Fibroblast of peridontal ligament (primary cell): ENCODE results near the gene IL13RA1.
"Not testable (repeated sequence)": the region's sequence is repeated elsewhere in the genome, so short reads cannot be mapped to it uniquely, and the experiment has no call there.

Experiments used
- DNase-seq: peaks from one replicate; pipeline ENCODE4 v3.0.0-alpha.2; 2010; ENCODE audit errors: extremely low read depth

Gene IL13RA1

GRCh38 chrX:118729042-118729652 is 1.7 kb downstream of the IL13RA1 start:
- DNase-seq: no peak

DNA sequence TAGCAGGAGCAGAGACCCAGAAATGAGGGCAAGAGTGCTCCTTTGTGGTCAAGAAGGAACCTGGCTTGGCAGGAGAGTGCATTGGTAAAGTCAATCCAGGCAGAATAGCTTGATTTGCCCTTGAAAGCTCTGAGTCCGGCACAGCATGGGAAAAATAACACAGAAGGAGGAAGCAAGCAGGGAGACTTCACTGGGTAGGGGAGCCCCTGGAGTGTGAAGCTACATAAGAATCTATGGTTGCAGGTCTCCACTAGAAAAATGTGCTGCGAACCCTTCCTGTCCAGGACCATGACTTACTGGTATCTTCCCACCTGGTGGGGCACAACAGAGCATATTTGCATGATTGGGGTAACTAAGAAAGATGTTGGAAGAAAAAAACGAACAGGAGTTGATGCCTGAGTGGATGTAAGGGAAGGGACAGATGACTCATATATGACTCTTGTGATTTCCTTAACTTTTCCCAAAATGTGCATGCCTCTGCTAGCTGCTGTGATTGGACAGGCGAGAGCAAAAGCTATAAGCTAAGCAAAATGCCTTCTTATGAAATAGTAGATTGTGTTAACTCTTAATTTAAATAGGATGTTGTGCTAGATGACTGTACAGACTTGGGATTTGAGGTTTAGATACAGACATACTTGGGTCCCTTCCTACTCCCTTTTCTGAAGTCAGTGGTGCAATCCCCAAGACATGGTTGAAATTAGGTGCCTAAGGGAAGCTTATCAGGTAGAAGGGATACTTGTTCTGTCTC is 3.3 kb downstream of the IL13RA1 start:
- DNase-seq: peak; percentile 87

- DNase-seq: not testable (repeated sequence)
Observed at GRCh38 chrX:118732551-118732950, 5.1 kb downstream of the IL13RA1 start.

GRCh38 chrX:118734909-118735308 is 7.5 kb downstream of the IL13RA1 start:
- no peak for DNase-seq

DNA sequence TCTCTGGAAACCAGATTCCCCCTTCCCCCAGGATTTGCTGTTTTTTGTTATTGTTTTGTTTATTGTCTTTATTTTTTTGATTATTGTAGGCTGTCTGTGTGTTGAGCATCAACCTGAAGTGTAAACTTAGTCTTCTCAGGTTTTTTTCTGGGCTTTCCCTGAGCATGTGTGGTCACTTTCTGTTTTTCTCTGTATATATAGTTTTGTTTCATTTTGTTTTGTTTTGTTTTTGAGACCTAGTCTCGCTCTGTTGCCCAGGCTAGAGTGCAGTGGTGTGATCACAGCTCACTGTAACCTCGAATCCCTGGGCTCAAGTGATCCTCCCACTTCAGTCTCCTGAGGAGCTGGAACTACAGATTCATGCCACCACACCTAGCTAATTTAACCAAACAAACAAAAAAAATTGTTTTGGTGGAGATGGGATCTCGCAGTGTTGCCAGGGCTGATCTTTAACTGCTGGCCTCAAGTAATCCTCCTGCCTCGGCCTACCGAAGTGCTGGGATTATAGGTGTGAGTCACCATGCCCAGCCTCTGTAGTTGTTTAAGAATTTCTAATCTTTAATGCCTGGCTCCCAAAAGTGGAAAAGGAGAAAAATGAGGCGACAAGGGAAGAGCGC is 9.1 kb downstream of the IL13RA1 start:
- DNase-seq: no peak

- no peak for DNase-seq
Observed at GRCh38 chrX:118739577-118739976, 12.2 kb downstream of the IL13RA1 start.

- no peak for DNase-seq
Observed at GRCh38 chrX:118740276-118740889, 13.0 kb downstream of the IL13RA1 start.

DNA sequence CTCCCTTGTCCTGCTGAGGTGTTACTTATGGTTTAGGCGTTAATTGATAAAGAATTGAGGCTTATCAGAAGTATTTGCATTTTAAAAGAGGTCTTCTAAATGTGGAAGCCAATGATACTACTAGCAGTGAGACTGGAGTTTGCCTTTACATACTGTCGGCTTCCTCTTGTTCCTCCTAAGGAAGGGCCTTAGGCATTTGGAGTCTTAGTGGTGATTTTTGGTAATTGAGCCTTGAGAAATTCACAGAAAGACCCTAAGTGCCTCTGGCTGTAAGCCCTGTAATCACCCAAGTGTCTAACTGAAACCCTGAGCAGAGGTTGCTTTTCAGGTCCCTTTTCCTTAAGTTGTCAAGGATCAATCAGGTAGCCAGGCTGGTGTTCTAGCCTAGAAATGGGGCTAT is 14.8 kb downstream of the IL13RA1 start:
- DNase-seq: no peak

DNA sequence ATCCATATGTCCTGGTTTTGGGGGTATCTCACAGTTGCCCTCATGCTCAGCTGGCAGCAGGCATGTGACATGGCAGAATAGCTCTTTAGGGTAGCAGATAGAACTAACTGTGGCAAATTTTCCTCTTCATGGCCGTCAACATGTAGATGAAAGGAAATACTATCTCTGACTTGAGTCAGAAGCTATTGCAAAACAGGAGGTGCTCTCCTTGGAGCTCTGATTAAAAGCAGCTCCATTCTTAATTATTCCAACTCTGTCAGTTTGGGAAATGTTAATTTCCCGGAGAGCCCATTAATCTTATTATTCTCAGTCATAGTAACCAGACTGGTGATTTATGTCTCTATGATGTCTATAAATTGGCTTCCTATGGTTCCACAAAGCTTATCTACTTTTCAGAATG is 18.2 kb downstream of the IL13RA1 start:
- DNase-seq: peak; percentile 46

DNA sequence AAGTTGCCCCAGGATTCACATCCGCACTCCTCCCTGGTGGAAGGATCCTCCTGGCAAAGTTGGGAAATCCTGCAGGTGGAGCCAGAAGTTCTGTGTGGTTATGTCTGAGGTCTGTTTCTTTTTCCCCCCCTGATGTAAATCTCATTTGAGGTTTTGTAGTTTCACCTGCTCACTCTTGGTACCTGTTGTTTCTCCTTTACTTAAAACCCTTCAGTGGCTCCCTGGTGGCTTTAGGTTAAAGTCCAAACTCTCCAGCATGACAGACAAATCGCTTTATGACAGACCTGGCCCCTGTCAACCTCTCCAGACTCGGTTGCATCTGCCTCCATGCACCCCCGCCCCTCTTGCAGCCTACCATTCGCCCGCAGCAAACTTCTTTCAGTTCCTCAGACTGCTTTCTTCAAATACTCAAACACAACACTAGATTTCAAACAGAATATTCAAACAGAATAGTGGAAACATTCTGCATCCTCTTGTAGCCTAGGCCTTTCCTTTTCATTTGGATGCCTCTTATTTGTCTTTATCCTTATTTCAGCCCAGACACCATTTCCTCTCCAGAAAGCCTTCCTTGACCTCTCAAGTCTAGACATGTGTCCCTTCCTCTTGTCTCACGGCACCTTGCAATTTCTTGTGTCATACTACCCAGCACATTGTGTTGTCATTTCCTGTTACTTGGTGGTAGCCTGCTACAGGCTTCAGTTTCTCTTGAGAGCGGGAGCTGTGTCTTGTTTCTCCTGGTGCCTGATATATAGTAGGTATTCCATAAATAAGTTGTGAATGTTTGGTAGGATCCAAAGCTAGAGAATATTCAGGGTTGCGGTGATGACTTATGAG is 24.8 kb downstream of the IL13RA1 start:
- DNase-seq: no peak

GRCh38 chrX:118755633-118756032 is 28.2 kb downstream of the IL13RA1 start:
- DNase-seq: peak; percentile 13

GRCh38 chrX:118756101-118756500 is 28.7 kb downstream of the IL13RA1 start:
- peak; percentile 34 for DNase-seq

- no peak for DNase-seq
Observed at GRCh38 chrX:118758511-118758910, 31.1 kb downstream of the IL13RA1 start.

DNA sequence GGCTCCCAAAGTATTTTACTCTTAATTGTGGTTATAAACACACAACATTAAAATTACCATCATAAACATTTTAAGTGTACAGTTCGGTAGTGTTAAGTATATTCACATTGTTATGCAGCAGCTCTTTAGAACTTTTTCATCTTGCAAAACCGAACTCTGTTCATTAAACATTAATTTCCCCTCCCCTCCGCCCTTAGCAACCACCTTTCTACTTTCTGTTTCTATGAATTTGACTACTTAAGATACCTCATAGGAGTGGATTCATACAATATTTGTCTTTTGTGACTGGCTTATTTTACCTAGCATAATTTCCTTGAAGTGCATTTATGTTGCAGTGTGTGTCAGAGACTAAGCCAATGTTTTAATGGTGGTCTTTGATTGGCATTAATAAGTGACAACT is 32.6 kb downstream of the IL13RA1 start:
- no peak for DNase-seq

- no peak for DNase-seq
Observed at GRCh38 chrX:118761939-118762707, 34.7 kb downstream of the IL13RA1 start.

GRCh38 chrX:118763489-118763888 is 36.1 kb downstream of the IL13RA1 start:
- DNase-seq: no peak

GRCh38 chrX:118764122-118764521 is 36.7 kb downstream of the IL13RA1 start:
- DNase-seq: no peak

- no peak for DNase-seq
Observed at GRCh38 chrX:118770133-118770760, 42.8 kb downstream of the IL13RA1 start.

- no peak for DNase-seq
Observed at GRCh38 chrX:118772051-118772450, 44.6 kb downstream of the IL13RA1 start.

DNA sequence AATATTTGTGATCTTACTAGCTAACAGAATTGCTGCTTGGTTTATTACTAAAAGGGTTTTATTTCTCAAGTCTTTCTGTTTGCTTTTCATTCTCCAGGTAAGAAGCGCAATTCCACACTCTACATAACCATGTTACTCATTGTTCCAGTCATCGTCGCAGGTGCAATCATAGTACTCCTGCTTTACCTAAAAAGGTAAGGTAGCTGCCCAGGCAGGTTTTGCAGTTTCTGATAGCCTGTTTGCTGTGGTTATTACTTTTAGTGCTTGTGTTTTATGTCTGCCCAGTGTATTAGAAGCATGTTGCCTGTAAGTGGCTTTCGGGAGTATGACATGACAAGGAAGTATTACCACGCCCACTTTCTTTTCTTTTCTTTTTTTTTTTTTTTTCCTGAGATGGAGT is 46.4 kb downstream of the IL13RA1 start:
- DNase-seq: no peak

DNA sequence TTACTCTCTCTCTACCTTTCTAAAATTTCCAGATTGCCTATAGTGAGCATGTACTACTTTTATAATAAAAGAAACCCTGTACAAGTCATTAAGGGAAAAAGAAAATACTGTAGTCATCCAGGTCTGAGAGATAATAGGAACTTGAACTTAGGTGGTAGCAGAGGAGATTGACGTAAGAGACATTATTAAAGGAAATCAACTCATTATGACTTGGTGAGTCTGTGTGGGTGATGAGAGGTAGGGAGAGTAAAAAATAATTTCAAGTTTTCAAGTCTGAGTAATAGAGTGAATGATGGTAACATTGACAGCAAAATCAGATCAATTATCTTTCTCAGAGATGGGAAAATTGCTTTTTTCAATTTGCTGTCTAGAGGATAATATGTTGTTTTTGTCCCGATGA is 52.2 kb downstream of the IL13RA1 start:
- no peak for DNase-seq
